PC-9 (cell line): ENCODE results near the gene NOL6.

Source experiments
- EZH2 ChIP-seq: fragments of 200-600 bp; sonication (generic); IDR thresholded peaks from 2 replicates; pipeline ENCODE4 v1.8.0; 2017; ENCODE audit warnings: antibody characterized with exemption, low read depth
- TF ChIP-seq, protein P1 (sequence below): fragments of 200-600 bp; sonication (generic); conservative IDR thresholded peaks from 2 replicates; pipeline ENCODE4 v1.6.1; 2017; ENCODE audit warnings: mixed run types, antibody characterized with exemption, mild to moderate bottlenecking, moderate library complexity

DNA sequence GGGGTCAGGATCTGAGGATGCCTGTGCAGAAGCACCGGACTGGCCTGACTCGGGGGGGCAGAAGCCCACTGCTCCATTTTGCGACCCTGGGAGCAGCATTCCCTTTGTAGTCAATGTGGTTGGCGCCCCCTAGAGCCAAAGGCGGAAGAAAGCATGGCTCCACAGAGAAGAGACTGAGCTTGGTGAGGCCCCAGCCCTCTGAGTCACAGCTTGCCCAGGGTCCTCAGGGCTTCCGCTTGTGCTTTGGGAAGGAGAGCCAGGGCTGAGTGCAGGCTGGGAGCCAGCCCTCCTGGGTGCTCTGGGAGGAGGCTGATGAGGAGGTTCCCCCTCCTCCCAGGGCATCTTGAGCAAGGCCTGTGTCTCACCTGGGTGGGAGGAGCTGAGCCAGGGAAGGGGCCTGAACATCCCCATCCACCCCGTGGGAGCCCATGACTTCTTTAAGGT is 20.9 kb downstream of the NOL6 start:
- TF ChIP-seq, protein P1, sequence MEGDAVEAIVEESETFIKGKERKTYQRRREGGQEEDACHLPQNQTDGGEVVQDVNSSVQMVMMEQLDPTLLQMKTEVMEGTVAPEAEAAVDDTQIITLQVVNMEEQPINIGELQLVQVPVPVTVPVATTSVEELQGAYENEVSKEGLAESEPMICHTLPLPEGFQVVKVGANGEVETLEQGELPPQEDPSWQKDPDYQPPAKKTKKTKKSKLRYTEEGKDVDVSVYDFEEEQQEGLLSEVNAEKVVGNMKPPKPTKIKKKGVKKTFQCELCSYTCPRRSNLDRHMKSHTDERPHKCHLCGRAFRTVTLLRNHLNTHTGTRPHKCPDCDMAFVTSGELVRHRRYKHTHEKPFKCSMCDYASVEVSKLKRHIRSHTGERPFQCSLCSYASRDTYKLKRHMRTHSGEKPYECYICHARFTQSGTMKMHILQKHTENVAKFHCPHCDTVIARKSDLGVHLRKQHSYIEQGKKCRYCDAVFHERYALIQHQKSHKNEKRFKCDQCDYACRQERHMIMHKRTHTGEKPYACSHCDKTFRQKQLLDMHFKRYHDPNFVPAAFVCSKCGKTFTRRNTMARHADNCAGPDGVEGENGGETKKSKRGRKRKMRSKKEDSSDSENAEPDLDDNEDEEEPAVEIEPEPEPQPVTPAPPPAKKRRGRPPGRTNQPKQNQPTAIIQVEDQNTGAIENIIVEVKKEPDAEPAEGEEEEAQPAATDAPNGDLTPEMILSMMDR: peak; percentile 86
- TF ChIP-seq EZH2: no peak
